ENCODE measurements around the gene ZNF592.

ZNF592 gene

DNA sequence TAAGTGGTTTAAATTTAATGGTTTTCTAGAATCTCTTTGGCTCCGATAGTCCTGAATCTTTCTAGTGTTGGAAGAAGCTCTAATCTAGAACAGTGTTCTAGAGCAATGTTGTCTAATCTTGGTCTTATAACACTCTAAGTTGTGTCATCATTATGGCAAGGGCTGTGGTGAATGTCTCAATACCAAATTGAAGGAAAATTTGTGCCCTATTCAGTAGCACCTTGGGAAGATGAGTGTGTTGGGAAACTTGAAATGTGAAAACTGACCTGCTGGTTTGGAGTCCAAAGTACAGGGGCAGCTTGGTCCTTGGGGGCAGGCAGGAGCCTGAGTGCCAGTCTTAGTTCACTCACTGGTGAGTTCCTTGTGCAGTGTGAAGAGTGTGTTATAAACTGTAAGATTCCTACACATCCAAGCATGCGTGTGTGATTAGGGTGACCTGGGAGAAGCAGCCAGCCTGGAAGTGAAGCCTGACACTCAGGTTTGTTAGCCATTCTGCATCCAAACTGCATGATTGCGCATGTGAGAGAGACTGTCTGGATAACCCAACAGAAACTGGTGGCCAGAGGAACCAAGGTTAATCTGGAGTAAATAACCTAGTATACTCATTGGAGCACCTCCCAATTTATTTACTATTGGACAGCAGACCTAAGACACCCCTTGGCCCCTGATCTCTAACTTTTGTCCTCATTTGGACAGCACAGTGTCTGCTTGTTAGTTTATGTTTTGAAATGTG lies 14.6 kb downstream of the ZNF592 start:
- H3K36me3 ChIP-seq (ENCODE audit: control insufficient read depth, insufficient read depth, low read length), result peaks cover 18% of the 10 kb centered on the region
- no peak overlapping the region for H3K4me3 ChIP-seq (ENCODE audit: low read depth, low read length)
- no peaks in the 10 kb centered on the region for H3K9me3 ChIP-seq (ENCODE audit: control insufficient read depth, insufficient read depth, low read length)
- no peaks in the 10 kb centered on the region for H3K27me3 ChIP-seq (ENCODE audit: control insufficient read depth, insufficient read depth, low read length)
- H3K27ac ChIP-seq (ENCODE audit: low read depth, low read length), result no peak overlapping the region
- H3K4me1 ChIP-seq (ENCODE audit: control insufficient read depth, insufficient read depth, low read length), result no peaks in the 10 kb centered on the region
- no peak overlapping the region for H3K9ac ChIP-seq (ENCODE audit: low read depth, low read length)

DNA sequence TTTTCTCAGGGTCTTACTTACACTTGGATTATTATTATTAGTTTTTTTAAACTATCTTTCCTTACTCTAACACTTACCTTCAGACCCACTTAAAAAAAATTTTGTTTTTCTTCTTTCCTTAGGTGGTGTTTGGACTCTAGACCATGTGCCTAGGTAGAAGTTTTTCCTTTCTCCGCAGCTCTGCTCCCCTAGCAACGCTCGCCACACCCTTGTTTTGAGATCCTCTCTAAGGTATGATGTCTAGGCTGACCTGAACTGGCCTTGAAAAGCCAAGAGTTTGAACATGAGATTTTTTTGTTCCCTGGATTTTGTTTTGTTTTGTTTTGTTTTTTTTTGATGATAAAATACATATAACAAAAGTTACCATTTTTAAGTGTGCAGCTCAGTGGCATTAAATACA lies 16.2 kb downstream of the ZNF592 start:
- Histone ChIP-seq H3K27me3 (ENCODE audit: control insufficient read depth, insufficient read depth, low read length) (no peaks in the 10 kb centered on the region), H3K9ac (ENCODE audit: low read depth, low read length) (no peak overlapping the region), H3K36me3 (ENCODE audit: control insufficient read depth, insufficient read depth, low read length) (peaks cover 28% of the 10 kb centered on the region), H3K4me3 (ENCODE audit: low read depth, low read length) (no peak overlapping the region), H3K4me1 (ENCODE audit: control insufficient read depth, insufficient read depth, low read length) (no peaks in the 10 kb centered on the region), H3K27ac (ENCODE audit: low read depth, low read length) (no peak overlapping the region), H3K9me3 (ENCODE audit: control insufficient read depth, insufficient read depth, low read length) (no peaks in the 10 kb centered on the region)

DNA sequence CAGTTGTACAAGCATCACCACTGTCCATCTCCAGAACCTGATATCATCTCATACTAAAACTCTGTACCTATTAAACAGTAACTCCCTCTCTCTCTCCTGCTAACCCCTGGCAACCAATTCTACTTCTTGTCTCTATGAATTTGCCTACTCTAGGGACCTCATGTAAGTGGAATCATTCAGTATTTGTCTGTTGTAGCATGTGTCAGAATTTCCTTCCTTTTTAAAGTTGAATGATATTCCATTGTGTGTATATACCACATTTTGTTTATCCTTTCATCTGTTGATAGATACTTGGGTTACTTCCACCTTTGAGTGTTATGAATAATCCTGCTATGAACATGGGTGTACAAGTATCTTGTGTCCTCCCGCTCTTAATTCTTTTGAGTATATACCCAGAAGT lies 16.6 kb downstream of the ZNF592 start:
- Histone ChIP-seq H3K4me3 (ENCODE audit: low read depth, low read length) (no peak overlapping the region), H3K27me3 (ENCODE audit: control insufficient read depth, insufficient read depth, low read length) (no peaks in the 10 kb centered on the region), H3K36me3 (ENCODE audit: control insufficient read depth, insufficient read depth, low read length) (peaks cover 28% of the 10 kb centered on the region), H3K4me1 (ENCODE audit: control insufficient read depth, insufficient read depth, low read length) (no peaks in the 10 kb centered on the region), H3K9me3 (ENCODE audit: control insufficient read depth, insufficient read depth, low read length) (no peaks in the 10 kb centered on the region), H3K9ac (ENCODE audit: low read depth, low read length) (no peak overlapping the region), H3K27ac (ENCODE audit: low read depth, low read length) (no peak overlapping the region)

DNA sequence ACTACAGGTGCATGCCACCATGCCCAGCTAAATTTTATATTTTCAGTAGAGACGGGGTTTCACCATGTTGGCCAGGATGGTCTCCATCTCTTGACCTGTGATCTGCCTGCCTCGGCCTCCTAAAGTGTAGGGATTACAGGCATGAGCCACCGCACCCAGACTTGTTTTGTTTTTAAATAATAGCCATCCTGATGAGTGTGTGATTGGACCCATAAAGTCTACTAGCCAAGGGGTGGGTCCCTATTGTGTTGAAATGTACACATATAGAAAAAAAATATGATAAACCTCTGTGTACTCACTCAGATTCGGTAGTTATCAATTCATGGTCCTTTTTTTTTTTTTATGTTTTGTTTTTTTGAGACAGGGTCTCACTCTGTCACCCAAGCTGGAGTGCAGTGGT lies 17.3 kb downstream of the ZNF592 start:
- no peak overlapping the region for H3K9ac ChIP-seq (ENCODE audit: low read depth, low read length)
- H3K27me3 ChIP-seq (ENCODE audit: control insufficient read depth, insufficient read depth, low read length), result no peaks in the 10 kb centered on the region
- H3K9me3 ChIP-seq (ENCODE audit: control insufficient read depth, insufficient read depth, low read length), result no peaks in the 10 kb centered on the region
- H3K4me3 ChIP-seq (ENCODE audit: low read depth, low read length), result no peak overlapping the region
- H3K36me3 ChIP-seq (ENCODE audit: control insufficient read depth, insufficient read depth, low read length), result peaks cover 28% of the 10 kb centered on the region
- no peak overlapping the region for H3K27ac ChIP-seq (ENCODE audit: low read depth, low read length)
- no peaks in the 10 kb centered on the region for H3K4me1 ChIP-seq (ENCODE audit: control insufficient read depth, insufficient read depth, low read length)

DNA sequence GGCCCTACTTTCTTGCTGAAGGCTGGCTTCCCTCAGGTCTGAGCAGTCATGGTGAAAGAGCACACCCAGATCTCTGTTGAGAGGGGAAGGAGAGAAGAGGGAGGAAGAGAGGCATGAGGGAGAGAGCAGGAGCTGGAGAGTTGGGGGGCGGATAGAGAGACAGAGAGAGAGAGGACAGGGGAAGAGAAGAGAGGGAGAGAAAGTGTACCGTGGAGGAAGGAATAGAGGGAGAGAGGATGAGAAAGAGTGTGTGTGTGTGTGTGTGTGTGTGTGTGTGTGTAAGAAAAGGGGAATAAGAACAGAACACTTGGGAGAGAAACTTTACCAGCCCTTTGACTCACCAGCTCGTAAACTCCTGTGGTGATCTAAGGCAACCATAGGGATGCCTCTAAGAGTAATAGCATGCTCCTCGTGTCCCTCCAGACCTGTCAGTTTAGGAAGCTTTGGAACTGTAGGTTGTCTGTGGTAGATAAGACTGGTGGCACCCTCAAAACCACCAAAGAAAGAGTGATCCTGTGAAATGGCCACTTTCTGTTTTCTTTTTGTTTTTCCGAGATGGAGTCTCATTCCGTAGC lies 18.2 kb downstream of the ZNF592 start:
- Histone ChIP-seq H3K27ac (ENCODE audit: low read depth, low read length) (no peak overlapping the region), H3K4me3 (ENCODE audit: low read depth, low read length) (no peak overlapping the region), H3K4me1 (ENCODE audit: control insufficient read depth, insufficient read depth, low read length) (no peaks in the 10 kb centered on the region), H3K9ac (ENCODE audit: low read depth, low read length) (no peak overlapping the region), H3K9me3 (ENCODE audit: control insufficient read depth, insufficient read depth, low read length) (no peaks in the 10 kb centered on the region), H3K27me3 (ENCODE audit: control insufficient read depth, insufficient read depth, low read length) (no peaks in the 10 kb centered on the region), H3K36me3 (ENCODE audit: control insufficient read depth, insufficient read depth, low read length) (peaks cover 28% of the 10 kb centered on the region)

DNA sequence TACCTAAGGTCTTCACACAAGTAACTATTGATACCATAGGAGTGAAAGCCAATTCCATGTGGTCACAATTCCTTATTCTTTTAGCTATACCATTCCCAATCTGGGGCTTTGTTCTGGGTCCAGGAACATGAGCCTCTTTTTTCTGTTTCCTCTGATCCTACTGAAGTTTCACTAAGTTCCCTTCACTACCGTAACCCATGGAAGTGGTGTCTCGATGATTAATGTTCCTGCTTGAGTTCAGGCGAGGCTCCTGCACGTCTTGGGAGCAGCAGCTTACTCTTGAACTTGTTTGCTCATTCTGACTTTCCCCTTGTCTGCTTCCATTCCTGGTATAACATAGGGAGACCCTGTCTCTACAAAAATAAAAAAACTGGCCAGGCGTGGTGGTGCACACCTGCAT lies 23.6 kb downstream of the ZNF592 start:
- no peaks in the 10 kb centered on the region for H3K4me1 ChIP-seq (ENCODE audit: control insufficient read depth, insufficient read depth, low read length)
- H3K4me3 ChIP-seq (ENCODE audit: low read depth, low read length), result no peak overlapping the region
- H3K36me3 ChIP-seq (ENCODE audit: control insufficient read depth, insufficient read depth, low read length), result peaks cover 17% of the 10 kb centered on the region
- H3K9ac ChIP-seq (ENCODE audit: low read depth, low read length), result no peak overlapping the region
- no peaks in the 10 kb centered on the region for H3K27me3 ChIP-seq (ENCODE audit: control insufficient read depth, insufficient read depth, low read length)
- no peaks in the 10 kb centered on the region for H3K9me3 ChIP-seq (ENCODE audit: control insufficient read depth, insufficient read depth, low read length)
- H3K27ac ChIP-seq (ENCODE audit: low read depth, low read length), result no peak overlapping the region

DNA sequence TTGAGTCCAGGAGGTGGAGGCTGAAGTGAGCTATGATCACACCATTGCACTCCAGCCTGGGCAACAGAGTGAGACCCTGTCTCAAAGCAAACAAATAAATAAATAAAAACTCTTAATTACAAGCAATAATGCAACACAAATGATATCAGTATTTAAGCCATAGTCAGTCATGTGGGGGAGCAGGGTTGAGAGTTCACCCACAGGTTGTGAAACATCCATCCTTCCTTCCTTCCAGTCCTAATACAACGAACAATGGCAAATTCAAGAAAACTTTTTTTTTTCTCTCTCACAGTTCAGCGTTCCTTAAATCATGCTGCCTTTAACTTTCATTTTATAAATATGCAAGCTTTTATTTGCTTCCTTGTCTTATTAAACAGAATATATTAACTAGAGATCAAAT lies 24.1 kb downstream of the ZNF592 start:
- Histone ChIP-seq H3K27ac (ENCODE audit: low read depth, low read length) (no peak overlapping the region), H3K27me3 (ENCODE audit: control insufficient read depth, insufficient read depth, low read length) (no peaks in the 10 kb centered on the region), H3K36me3 (ENCODE audit: control insufficient read depth, insufficient read depth, low read length) (peaks cover 14% of the 10 kb centered on the region), H3K4me3 (ENCODE audit: low read depth, low read length) (no peak overlapping the region), H3K9ac (ENCODE audit: low read depth, low read length) (no peak overlapping the region), H3K4me1 (ENCODE audit: control insufficient read depth, insufficient read depth, low read length) (no peaks in the 10 kb centered on the region), H3K9me3 (ENCODE audit: control insufficient read depth, insufficient read depth, low read length) (no peaks in the 10 kb centered on the region)

DNA sequence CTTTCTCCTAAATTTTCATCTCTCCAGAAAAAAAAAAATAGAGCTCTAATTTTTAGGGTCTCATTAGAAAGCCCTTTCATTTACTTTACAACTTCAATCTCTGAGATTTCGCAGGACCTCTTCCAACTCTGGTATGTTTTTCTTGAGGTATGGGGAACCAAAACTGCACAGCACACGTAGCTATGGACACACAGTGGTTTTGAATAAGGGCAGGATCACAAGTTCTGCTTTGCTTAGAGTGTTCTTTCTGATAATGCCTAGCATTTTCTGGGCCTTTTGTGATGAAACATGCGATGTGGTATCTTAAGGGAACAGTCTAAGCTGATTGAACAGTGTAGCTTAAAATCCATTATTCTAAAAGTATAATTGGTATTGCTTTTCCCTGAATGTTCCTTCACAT lies 25.3 kb downstream of the ZNF592 start:
- no peak overlapping the region for H3K27ac ChIP-seq (ENCODE audit: low read depth, low read length)
- peaks cover 12% of the 10 kb centered on the region for H3K36me3 ChIP-seq (ENCODE audit: control insufficient read depth, insufficient read depth, low read length)
- H3K4me1 ChIP-seq (ENCODE audit: control insufficient read depth, insufficient read depth, low read length), result peaks cover 5% of the 10 kb centered on the region; the same call in 1 of the 2 replicates
- no peak overlapping the region for H3K4me3 ChIP-seq (ENCODE audit: low read depth, low read length)
- H3K9me3 ChIP-seq (ENCODE audit: control insufficient read depth, insufficient read depth, low read length), result no peaks in the 10 kb centered on the region
- H3K27me3 ChIP-seq (ENCODE audit: control insufficient read depth, insufficient read depth, low read length), result no peaks in the 10 kb centered on the region
- H3K9ac ChIP-seq (ENCODE audit: low read depth, low read length), result no peak overlapping the region

DNA sequence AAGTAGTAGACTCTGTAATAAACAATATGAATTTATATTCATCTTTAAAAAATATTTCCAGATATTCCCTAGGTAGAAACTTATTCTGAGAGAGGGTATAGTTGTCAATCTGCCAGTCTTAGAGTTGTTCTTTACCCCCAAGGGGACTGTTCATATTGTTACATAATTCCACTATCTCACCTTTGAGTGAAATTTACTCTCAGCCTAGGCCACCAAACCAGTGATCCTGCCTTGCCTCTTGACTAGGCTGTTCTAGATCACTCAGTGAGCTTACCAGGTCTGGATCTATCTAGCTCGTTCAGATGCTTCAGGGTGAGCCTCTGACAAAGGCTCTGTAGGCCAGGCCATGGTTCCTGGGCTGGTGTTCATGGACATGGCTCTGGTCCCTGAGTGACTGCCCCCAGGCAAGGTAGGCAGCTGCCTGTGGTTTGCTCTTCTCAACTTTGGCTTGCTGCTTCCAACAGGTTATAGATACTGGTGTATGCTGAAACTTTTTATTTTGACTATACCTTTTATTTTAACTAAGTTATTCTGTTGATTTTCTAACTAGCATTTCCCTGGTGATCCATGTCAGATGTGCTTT lies 27.6 kb downstream of the ZNF592 start:
- H3K27ac ChIP-seq (ENCODE audit: low read depth, low read length), result no peak overlapping the region
- H3K4me3 ChIP-seq (ENCODE audit: low read depth, low read length), result no peak overlapping the region
- peaks cover 5% of the 10 kb centered on the region; the same call in 1 of the 2 replicates for H3K4me1 ChIP-seq (ENCODE audit: control insufficient read depth, insufficient read depth, low read length)
- H3K36me3 ChIP-seq (ENCODE audit: control insufficient read depth, insufficient read depth, low read length), result peaks cover 6% of the 10 kb centered on the region
- H3K9ac ChIP-seq (ENCODE audit: low read depth, low read length), result no peak overlapping the region
- no peaks in the 10 kb centered on the region for H3K9me3 ChIP-seq (ENCODE audit: control insufficient read depth, insufficient read depth, low read length)
- H3K27me3 ChIP-seq (ENCODE audit: control insufficient read depth, insufficient read depth, low read length), result no peaks in the 10 kb centered on the region

DNA sequence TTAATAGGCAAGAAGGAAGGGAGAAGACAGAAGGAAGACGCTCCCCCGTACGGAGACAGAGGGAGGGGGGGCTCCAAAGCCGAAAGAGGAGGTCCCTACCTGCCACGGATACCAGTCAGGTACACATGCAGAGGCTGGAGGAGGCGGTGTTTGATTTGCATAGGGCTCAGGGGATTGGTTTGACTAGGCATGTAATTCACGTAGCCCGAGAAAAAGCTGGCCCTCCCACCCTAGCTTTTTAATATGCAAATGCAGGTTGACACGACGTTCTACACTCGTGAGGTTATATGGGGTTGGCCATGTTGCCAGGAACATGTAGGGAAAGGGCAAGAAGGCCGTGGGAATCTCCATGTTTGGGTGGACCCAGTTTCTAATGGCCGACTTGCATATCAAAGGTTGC lies 29.8 kb downstream of the ZNF592 start:
- H3K4me3 ChIP-seq (ENCODE audit: low read depth, low read length), result no peak overlapping the region
- H3K9ac ChIP-seq (ENCODE audit: low read depth, low read length), result no peak overlapping the region
- peaks cover 22% of the 10 kb centered on the region for H3K36me3 ChIP-seq (ENCODE audit: control insufficient read depth, insufficient read depth, low read length)
- no peaks in the 10 kb centered on the region for H3K9me3 ChIP-seq (ENCODE audit: control insufficient read depth, insufficient read depth, low read length)
- no peaks in the 10 kb centered on the region for H3K27me3 ChIP-seq (ENCODE audit: control insufficient read depth, insufficient read depth, low read length)
- no peak overlapping the region for H3K27ac ChIP-seq (ENCODE audit: low read depth, low read length)
- peaks cover 5% of the 10 kb centered on the region; the same call in 1 of the 2 replicates for H3K4me1 ChIP-seq (ENCODE audit: control insufficient read depth, insufficient read depth, low read length)

DNA sequence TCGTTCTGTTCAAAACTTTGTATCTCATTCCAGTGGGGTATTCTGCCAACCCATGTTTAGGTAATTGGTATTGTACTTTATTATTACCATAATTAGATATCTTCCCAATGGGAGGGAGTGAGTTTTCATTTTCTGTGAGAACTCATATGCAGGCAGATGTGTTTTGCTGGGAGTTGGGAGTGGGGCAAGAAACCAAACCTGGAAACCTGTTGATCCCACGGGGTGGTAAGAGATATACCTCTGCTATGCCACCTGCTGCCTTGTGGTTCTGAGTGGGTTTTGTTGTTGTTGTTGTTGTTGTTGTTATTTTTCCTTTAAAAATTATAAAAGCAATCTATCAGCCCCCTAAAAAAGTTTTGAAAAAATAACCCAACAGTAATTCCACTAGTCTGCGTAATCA lies 32.1 kb downstream of the ZNF592 start:
- H3K36me3 ChIP-seq (ENCODE audit: control insufficient read depth, insufficient read depth, low read length), result peaks cover 37% of the 10 kb centered on the region
- H3K27me3 ChIP-seq (ENCODE audit: control insufficient read depth, insufficient read depth, low read length), result no peaks in the 10 kb centered on the region

More for the DNA sequence above, 32.1 kb downstream of the ZNF592 start:
- Histone ChIP-seq H3K4me3 (ENCODE audit: low read depth, low read length) (no peak overlapping the region), H3K27ac (ENCODE audit: low read depth, low read length) (no peak overlapping the region), H3K9me3 (ENCODE audit: control insufficient read depth, insufficient read depth, low read length) (no peaks in the 10 kb centered on the region), H3K4me1 (ENCODE audit: control insufficient read depth, insufficient read depth, low read length) (peaks cover 10% of the 10 kb centered on the region; the same call in 1 of the 2 replicates), H3K9ac (ENCODE audit: low read depth, low read length) (no peak overlapping the region)
